Heart left ventricle (tissue), 16 donors: ENCODE results near the gene GPR137. TPM values are rescaled to one million over a fixed set of nuclear protein-coding genes. Genes with fewer than 3 reads are reported as not detected.
A peak's percentile ranks its signal among the peaks of the same experiment; 100 is the strongest.

Experiments
- ATAC-seq, 4 donors: fragments of 200-7000 bp; cut with Tn5 transposase; one replicate each; pipeline ENCODE4 v1.9.1; 2020 to 2022; ENCODE audit warnings: moderate library complexity in 4 of 4, mild to moderate bottlenecking in 3 of 4, moderate number of reproducible peaks in 1 of 4
- DNase-seq, 5 donors: peaks; one replicate each; pipeline ENCODE4 v3.0.0-alpha.2; 2020
- H3K27ac ChIP-seq, 12 donors: fragments of 200-600 bp; sonication (generic) in 4 of 12; one replicate each; pipeline versions ENCODE4 v1.5.0 to v1.8.0; 2016 to 2022; ENCODE audit warnings: mild to moderate bottlenecking in 2 of 12
- H3K27me3 ChIP-seq, 9 donors: fragments of 200-600 bp; sonication (generic) in 2 of 9; one replicate each; pipeline versions ENCODE4 v1.5.1 to v1.8.0; 2016 to 2022; ENCODE audit warnings: mild to moderate bottlenecking in 3 of 9
- H3K36me3 ChIP-seq, 9 donors: fragments of 200-600 bp; sonication (generic) in 2 of 9; one replicate each; pipeline versions ENCODE4 v1.5.0 to v1.8.0; 2018 to 2022; ENCODE audit warnings: mild to moderate bottlenecking in 2 of 9
- H3K4me1 ChIP-seq, 12 donors: fragments of 200-600 bp; sonication (generic) in 4 of 12; one replicate each; pipeline versions ENCODE4 v1.5.0 to v1.8.0; 2016 to 2022; ENCODE audit warnings: mild to moderate bottlenecking in 3 of 12
- H3K4me3 ChIP-seq, 12 donors: fragments of 200-600 bp; sonication (generic) in 4 of 12; one replicate each; pipeline versions ENCODE4 v1.5.0 to v1.8.0; 2017 to 2022; ENCODE audit warnings: mild to moderate bottlenecking in 9 of 12, moderate library complexity in 4 of 12
- H3K9me3 ChIP-seq, 12 donors: fragments of 200-600 bp; sonication (generic) in 4 of 12; one replicate each; pipeline versions ENCODE4 v1.5.0 to v1.8.0; 2016 to 2022; ENCODE audit warnings: mild to moderate bottlenecking in 1 of 12
- POLR2A ChIP-seq, 2 donors: fragments of 450-650 bp; IDR thresholded peaks; one replicate each; pipeline ENCODE4 v1.6.1; 2017; ENCODE audit warnings: antibody characterized with exemption in 2 of 2, mild to moderate bottlenecking in 2 of 2, moderate library complexity in 2 of 2
- WGBS, 4 donors: extraction: QIAGEN DNeasy Blood & Tissue Kit in 2 of 4; methylation state at CpG; one replicate each; pipeline versions ENCODE4 v1.1.5 to v1.1.7; 2013 to 2018; 5-methylcytosine and 5-hydroxymethylcytosine counted together
- intact Hi-C, 10 donors: fragments of 100-400 bp; cut with DNase I; formaldehyde crosslinking; loops; one replicate each; pipeline versions ENCODE4 v1.11.1 to v1.14.2; 2022
- polyA plus RNA-seq, 2 donors: library from polyadenylated mRNA; stranded (reverse); fragments of 200-250 nt; gene quantifications; one replicate each; pipeline ENCODE4 v1.2.3, GENCODE V29; 2013
- total RNA-seq, 9 donors: library from RNA; depleted of rRNA in 2 of 9; stranded (reverse); fragments of >200 nt in 2 of 9; fragmentation: NEBNext Ultra II Directional in 3 of 9; extraction: Animal tissue kit (Norgen Biotek cat#: 25700) in 3 of 9; gene quantifications; one replicate each; pipeline versions ENCODE4 v1.1.0 to v1.2.4, GENCODE V29; 2016 to 2023
- TF ChIP-seq, protein P1 (sequence below), 12 donors: fragments of 200-600 bp; sonication (generic) in 4 of 12; IDR thresholded peaks; one replicate each; pipeline versions ENCODE4 v1.5.0 to v1.8.0; 2018 to 2022; ENCODE audit warnings: antibody characterized with exemption in 12 of 12, mild to moderate bottlenecking in 5 of 12
- donor health status: ischemic (EF 13 %, LVEDD 7.1; RV severe dilation, severe dysfunction).
- donor health status: healthy with polysubstance abuse.
- donor health status: DM: no; HTN: yes; CAD: no.
- donor health status: DM: no; HTN: no; CAD: no.
- donor health status: ischemic (EF 25% LVEDD 6.9; RV normal size, moderate dysfunction).
- donor health status: ischemic (EF 25% LVEDD 5.7; RV mildly dilated, moderate dysfunction).
- donor health status: healthy.
- donor health status: DM: yes; HTN: yes; CAD: no.
- donor health status: ischemic (EF 35%, LVEDD 5.7; RV mildly dilated, moderate dysfunction).
- donor health status: nonischemic (EF 11% LVEDD 7.7; RV severe dilation, severe dysfunction).
- donor health status: DM: yes; HTN: yes; CAD: no.
- donor health status: PGD.
- donor health status: ischemic (EF 29% LVEDD 5.4; RV normal size, mild dysfunction).
- donor health status: nonischemic (EF 23%, LVEDD 6.1; RV moderate dilation, normal function).

The GPR137 gene
- total and polyA plus RNA-seq, 11 donors, result 20.2 to 48.3 (median 26.2) TPM

DNA sequence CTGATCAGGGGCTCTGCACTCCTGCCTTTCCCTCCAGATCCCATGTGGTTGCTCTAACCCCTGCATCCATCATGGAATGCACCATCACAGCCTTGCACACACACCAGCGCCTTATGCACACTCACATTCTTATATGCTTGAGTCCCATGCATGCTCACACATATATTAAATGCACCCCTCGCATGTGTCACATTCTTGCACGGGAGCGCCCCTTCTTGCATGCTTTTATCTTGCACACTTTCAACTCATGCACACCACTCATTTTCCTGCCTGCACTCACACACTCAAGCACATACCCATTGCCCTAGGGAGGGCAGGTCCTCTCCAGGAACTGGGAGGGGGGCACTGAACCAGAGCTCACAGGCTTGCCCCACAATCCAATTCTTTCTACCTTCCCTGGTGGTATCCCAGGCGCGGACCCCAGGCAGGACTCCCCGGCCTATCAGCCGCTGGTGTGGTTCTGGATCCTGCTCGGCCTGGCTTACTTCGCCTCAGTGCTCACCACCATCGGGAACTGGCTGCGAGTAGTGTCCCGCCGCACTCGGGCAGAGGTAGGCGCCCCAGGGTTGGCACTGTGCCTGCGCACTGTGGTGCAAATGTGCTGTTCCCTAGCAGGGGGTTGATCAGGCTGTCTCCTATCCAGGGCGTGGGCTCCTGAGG lies 12.2 kb downstream of the GPR137 start:
- 47 to 67% (median 54%) methylated on average over 17 to 18 of the region's 18 CpGs for WGBS, 4 donors
- Histone ChIP-seq H3K27me3 (peaks cover 14 to 84% (median 52%) of the 10 kb centered on the region in 9 donors), H3K9me3 (no peaks in the 10 kb centered on the region), H3K27ac (no peak overlapping the region), H3K4me1 (peaks cover 4 to 29% (median 22%) of the 10 kb centered on the region in 12 donors), H3K4me3 (no peak overlapping the region), H3K36me3 (no peaks in the 10 kb centered on the region)
- intact Hi-C loops, result loop anchor here in 2 of 10 donors (2.0 to 5.0 kb wide), 2 partner anchors 23 to 41 kb away; no protein-coding TSS in a partner anchor
- no peak for ATAC-seq
- no peak for TF ChIP-seq POLR2A (IDR thresholded peaks at IDR 0.05)
- TF ChIP-seq, protein P1, sequence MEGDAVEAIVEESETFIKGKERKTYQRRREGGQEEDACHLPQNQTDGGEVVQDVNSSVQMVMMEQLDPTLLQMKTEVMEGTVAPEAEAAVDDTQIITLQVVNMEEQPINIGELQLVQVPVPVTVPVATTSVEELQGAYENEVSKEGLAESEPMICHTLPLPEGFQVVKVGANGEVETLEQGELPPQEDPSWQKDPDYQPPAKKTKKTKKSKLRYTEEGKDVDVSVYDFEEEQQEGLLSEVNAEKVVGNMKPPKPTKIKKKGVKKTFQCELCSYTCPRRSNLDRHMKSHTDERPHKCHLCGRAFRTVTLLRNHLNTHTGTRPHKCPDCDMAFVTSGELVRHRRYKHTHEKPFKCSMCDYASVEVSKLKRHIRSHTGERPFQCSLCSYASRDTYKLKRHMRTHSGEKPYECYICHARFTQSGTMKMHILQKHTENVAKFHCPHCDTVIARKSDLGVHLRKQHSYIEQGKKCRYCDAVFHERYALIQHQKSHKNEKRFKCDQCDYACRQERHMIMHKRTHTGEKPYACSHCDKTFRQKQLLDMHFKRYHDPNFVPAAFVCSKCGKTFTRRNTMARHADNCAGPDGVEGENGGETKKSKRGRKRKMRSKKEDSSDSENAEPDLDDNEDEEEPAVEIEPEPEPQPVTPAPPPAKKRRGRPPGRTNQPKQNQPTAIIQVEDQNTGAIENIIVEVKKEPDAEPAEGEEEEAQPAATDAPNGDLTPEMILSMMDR (IDR thresholded peaks at IDR 0.05), result no peak
- peak in 1 of 5 donors; percentile 19 for DNase-seq

DNA sequence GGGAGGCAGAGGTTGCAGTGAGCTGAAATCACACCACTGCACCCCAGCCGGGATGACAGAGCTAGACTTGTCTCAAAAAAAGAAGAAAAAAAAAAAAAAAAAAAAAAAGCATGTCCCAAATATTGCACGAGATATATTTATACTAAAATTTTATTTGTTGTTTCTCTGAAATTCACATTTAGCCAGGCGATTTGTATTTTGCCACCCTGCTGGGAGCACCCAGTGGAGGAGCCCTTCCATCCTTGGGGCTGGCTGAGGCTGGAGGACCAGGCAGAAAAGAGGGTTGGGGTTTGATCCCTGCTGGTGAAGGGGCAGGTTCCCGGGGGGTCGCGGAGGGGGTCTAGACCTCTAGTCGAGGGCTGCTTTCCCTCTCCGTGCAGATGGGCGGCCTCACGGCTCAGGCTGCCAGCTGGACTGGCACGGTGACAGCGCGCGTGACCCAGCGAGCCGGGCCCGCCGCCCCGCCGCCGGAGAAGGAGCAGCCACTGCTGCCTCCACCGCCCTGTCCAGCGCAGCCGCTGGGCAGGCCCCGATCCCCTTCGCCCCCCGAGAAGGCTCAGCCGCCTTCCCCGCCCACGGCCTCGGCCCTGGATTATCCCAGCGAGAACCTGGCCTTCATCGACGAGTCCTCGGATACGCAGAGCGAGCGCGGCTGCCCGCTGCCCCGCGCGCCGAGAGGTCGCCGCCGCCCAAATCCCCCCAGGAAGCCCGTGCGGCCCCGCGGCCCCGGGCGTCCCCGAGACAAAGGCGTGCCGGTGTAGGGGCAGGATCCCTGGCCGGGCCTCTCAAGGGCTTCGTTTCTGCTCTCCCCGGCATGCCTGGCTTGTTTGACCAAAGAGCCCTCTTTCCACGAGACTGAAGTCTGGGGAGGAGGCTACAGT lies 13.6 kb downstream of the GPR137 start:
- H3K36me3 ChIP-seq, result no peaks in the 10 kb centered on the region
- TF ChIP-seq POLR2A (IDR thresholded peaks at IDR 0.05), result no peak
- TF ChIP-seq, protein P1 (IDR thresholded peaks at IDR 0.05), result no peak
- peak overlapping the region; percentile 5 to 57 (median 44) for H3K4me3 ChIP-seq
- DNase-seq, result peak; percentile 53 to 83 (median 69)
- ATAC-seq, result peak in 3 of 4 donors; percentile 52 to 60 (median 54)
- WGBS, 4 donors, result 4 to 14% (median 5%) methylated on average over 15 to 60 of the region's 60 CpGs
- H3K27me3 ChIP-seq, result peaks cover 8 to 70% (median 48%) of the 10 kb centered on the region in 9 donors
- H3K9me3 ChIP-seq, result no peaks in the 10 kb centered on the region
- H3K27ac ChIP-seq, result peak overlapping the region in 3 of 12 donors; percentile 39 to 63 (median 43)
- H3K4me1 ChIP-seq, result peaks cover 4 to 36% (median 26%) of the 10 kb centered on the region in 12 donors
- intact Hi-C loops, result loop anchor here in 2 of 10 donors (1.0 to 5.0 kb wide), 2 partner anchors 42 to 95 kb away; no protein-coding TSS in a partner anchor

DNA sequence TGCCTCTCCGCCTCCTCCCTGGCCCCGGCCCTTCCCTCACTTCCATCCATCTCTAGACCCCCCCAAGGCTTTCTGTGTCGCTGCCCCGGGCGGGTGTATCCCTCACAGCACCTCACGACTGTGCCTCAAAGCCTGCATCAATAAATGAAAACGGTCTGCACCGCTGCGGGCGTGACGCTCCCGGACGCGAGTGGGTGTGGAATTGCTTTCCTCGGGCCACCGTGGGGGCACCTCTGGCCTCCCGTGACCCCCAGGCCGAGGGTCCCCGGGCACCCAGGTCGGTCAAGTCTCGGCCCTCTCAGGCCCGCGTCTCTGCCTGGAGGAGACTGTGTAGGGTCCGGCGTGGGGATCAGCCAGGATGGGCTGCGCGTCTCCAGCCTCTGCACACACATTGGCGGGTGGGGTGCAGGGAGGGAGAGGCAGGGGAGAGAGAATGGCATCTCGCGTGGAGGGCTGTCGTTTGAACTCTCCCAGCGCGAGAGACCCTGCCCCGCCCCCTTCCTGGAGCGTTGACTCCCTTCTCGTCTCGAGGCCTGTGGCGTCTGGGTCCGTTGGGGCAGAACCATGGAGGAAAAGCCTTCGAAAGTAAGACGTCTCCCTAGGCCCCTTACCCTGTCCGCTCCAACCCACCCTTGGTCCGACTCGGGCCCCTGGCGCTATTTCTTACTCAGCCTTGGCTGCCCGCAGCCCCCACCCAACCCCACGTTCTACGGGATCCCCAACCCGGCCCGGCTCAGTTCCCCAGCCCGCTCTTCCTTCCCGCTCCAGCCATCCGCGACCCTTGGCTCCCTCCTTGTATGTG lies 14.4 kb downstream of the GPR137 start, which contains the start of gene CATSPERZ:
CATSPERZ (plus strand) TSS at position 512 of the 802 bp plus-strand sequence; CDS start at position 565, 53 bp downstream.
- no peaks in the 10 kb centered on the region for H3K36me3 ChIP-seq
- peak within 1 kb of the TSS; percentile 18 to 57 (median 44) for H3K4me3 ChIP-seq
- DNase-seq (peak in 1 of 5 donors; percentile 8), ATAC-seq (no peak)
- no peaks in the 10 kb centered on the region for H3K9me3 ChIP-seq
- peak within 1 kb of the TSS in 3 of 12 donors; percentile 39 to 63 (median 43) for H3K27ac ChIP-seq
- peaks cover 8 to 61% (median 40%) of the 10 kb centered on the region in 9 donors for H3K27me3 ChIP-seq
- intact Hi-C loops, result loop anchor here (1.0 to 10.0 kb wide), 9 partner anchors 43 to 325 kb away; partner anchors contain the start of genes PLCB3 (in 3 of the 10), COX8A (in 1 of the 10) and STIP1 (in 1 of the 10)
- TF ChIP-seq, protein P1 (IDR thresholded peaks at IDR 0.05), result no peak
- TF ChIP-seq POLR2A (IDR thresholded peaks at IDR 0.05), result no peak
- 12 to 23% (median 14%) methylated on average over 40 to 54 of the region's 54 CpGs for WGBS, 4 donors
- H3K4me1 ChIP-seq, result peaks cover 4 to 40% (median 28%) of the 10 kb centered on the region in 12 donors
